ENCODE results near the gene ZNF277. TPM values are rescaled to one million over a fixed set of nuclear protein-coding genes. Genes with fewer than 3 reads are reported as not detected.

The ZNF277 gene
- polyA plus RNA-seq, 1 donor (not counting 4 experiments of a cell fraction or from before 2014, with no cell fraction given), result 20.2 TPM

DNA sequence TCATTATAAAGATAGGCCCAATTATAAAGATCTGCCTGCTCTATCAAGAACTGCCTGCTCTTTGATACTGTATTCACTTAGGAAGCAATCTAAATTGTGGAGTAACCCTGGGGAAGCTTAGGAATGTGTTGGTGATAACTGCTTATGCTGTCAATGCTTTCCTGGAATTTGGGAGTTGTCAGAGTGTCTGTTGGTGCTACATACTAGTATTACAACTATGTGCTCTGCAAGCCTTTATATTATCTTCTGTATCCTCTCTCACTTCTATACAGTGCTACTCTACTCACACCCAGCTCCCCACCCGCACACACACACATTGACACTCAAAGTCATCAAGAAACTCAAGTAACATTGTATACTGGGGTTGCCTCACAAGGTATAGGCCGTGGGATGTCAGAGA is 6.1 kb downstream of the ZNF277 start:
- Histone ChIP-seq H4K20me1 (ENCODE audit: control insufficient read depth, extremely low read depth, insufficient read depth, low read length) (no peaks in the 10 kb centered on the region), H3K27ac (ENCODE audit: control insufficient read depth, insufficient read depth, low read length) (no peak overlapping the region), H3K9me1 (ENCODE audit: control insufficient read depth, extremely low read depth, insufficient read depth, low read length) (peaks cover 2% of the 10 kb centered on the region), H3K4me3 (ENCODE audit: control insufficient read depth in 2 of 3, extremely low read depth in 1 of 3, insufficient read depth in 2 of 3, low read depth in 1 of 3, low read length in 3 of 3) (no peak overlapping the region), H3K9ac (ENCODE audit: control insufficient read depth, extremely low read depth, insufficient read depth, low read length) (no peak overlapping the region), H3K4me1 (ENCODE audit: control insufficient read depth, extremely low read depth, insufficient read depth, low read length) (peaks cover 2% of the 10 kb centered on the region), H3K4me2 (ENCODE audit: control insufficient read depth, extremely low read depth, insufficient read depth, low read depth, low read length) (no peak overlapping the region), H2AFZ (ENCODE audit: control insufficient read depth, low read length) (no peak overlapping the region), H3K36me3 (ENCODE audit: control insufficient read depth in 2 of 2, extremely low read depth in 1 of 2, insufficient read depth in 2 of 2, low read length in 2 of 2) (no peaks in the 10 kb centered on the region), H3K27me3 (ENCODE audit: control insufficient read depth, extremely low read depth, insufficient read depth, low read length) (no peaks in the 10 kb centered on the region), H3K9me3 (ENCODE audit: control insufficient read depth, low read depth, low read length) (no peaks in the 10 kb centered on the region), H3K79me2 (ENCODE audit: control insufficient read depth, insufficient read depth, low read length) (peaks cover 57% of the 10 kb centered on the region)
- dilution Hi-C loops (cut with MboI; ENCODE audit: extremely low pct_ligation_motif_present, low sequenced_read_pairs), result no loop called here
- no peak for DNase-seq (ENCODE audit: low read depth, low spot score)
- no peak for TF ChIP-seq EZH2 (IDR thresholded peaks at IDR 0.05; ENCODE audit: low read length)
- TF ChIP-seq, protein P1, sequence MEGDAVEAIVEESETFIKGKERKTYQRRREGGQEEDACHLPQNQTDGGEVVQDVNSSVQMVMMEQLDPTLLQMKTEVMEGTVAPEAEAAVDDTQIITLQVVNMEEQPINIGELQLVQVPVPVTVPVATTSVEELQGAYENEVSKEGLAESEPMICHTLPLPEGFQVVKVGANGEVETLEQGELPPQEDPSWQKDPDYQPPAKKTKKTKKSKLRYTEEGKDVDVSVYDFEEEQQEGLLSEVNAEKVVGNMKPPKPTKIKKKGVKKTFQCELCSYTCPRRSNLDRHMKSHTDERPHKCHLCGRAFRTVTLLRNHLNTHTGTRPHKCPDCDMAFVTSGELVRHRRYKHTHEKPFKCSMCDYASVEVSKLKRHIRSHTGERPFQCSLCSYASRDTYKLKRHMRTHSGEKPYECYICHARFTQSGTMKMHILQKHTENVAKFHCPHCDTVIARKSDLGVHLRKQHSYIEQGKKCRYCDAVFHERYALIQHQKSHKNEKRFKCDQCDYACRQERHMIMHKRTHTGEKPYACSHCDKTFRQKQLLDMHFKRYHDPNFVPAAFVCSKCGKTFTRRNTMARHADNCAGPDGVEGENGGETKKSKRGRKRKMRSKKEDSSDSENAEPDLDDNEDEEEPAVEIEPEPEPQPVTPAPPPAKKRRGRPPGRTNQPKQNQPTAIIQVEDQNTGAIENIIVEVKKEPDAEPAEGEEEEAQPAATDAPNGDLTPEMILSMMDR (optimal IDR thresholded peaks at IDR 0.05 in 1 of 3, IDR thresholded peaks at IDR 0.05 in 1 of 3, conservative IDR thresholded peaks at IDR 0.05 in 1 of 3; ENCODE audit: extremely low read depth in 1 of 3, insufficient read depth in 2 of 3, low read length in 3 of 3), result no peak
- no peak for FAIRE-seq

- H3K79me2 ChIP-seq (ENCODE audit: control insufficient read depth, insufficient read depth, low read length), result peaks cover 58% of the 10 kb centered on the region
- dilution Hi-C loops (cut with MboI; ENCODE audit: extremely low pct_ligation_motif_present, low sequenced_read_pairs), result no loop called here
Measured at GRCh38 chr7:112213735-112214134, 7.2 kb downstream of the ZNF277 start.

More at GRCh38 chr7:112213735-112214134, 7.2 kb downstream of the ZNF277 start:
- Histone ChIP-seq H3K9ac (ENCODE audit: control insufficient read depth, extremely low read depth, insufficient read depth, low read length) (no peak overlapping the region), H3K9me3 (ENCODE audit: control insufficient read depth, low read depth, low read length) (no peaks in the 10 kb centered on the region), H3K36me3 (ENCODE audit: control insufficient read depth in 2 of 2, extremely low read depth in 1 of 2, insufficient read depth in 2 of 2, low read length in 2 of 2) (no peaks in the 10 kb centered on the region), H3K4me2 (ENCODE audit: control insufficient read depth, extremely low read depth, insufficient read depth, low read depth, low read length) (no peak overlapping the region), H3K27me3 (ENCODE audit: control insufficient read depth, extremely low read depth, insufficient read depth, low read length) (no peaks in the 10 kb centered on the region), H3K27ac (ENCODE audit: control insufficient read depth, insufficient read depth, low read length) (no peak overlapping the region), H3K4me3 (ENCODE audit: control insufficient read depth in 2 of 3, extremely low read depth in 1 of 3, insufficient read depth in 2 of 3, low read depth in 1 of 3, low read length in 3 of 3) (no peak overlapping the region), H3K4me1 (ENCODE audit: control insufficient read depth, extremely low read depth, insufficient read depth, low read length) (no peaks in the 10 kb centered on the region), H4K20me1 (ENCODE audit: control insufficient read depth, extremely low read depth, insufficient read depth, low read length) (no peaks in the 10 kb centered on the region), H3K9me1 (ENCODE audit: control insufficient read depth, extremely low read depth, insufficient read depth, low read length) (peaks cover 2% of the 10 kb centered on the region), H2AFZ (ENCODE audit: control insufficient read depth, low read length) (no peak overlapping the region)
- FAIRE-seq, result no peak
- no peak for DNase-seq (ENCODE audit: low read depth, low spot score)
- no peak for TF ChIP-seq EZH2 (IDR thresholded peaks at IDR 0.05; ENCODE audit: low read length)
- TF ChIP-seq, protein P1 (optimal IDR thresholded peaks at IDR 0.05 in 1 of 3, IDR thresholded peaks at IDR 0.05 in 1 of 3, conservative IDR thresholded peaks at IDR 0.05 in 1 of 3; ENCODE audit: extremely low read depth in 1 of 3, insufficient read depth in 2 of 3, low read length in 3 of 3), result no peak
